Right renal pelvis (tissue), 4 donors: ENCODE measurements around the gene FASTKD1. TPM values are rescaled to one million over a fixed set of nuclear protein-coding genes. Genes with fewer than 3 reads are reported as not detected.
"Not testable (repeated sequence)": the region's sequence is repeated elsewhere in the genome, so short reads cannot be mapped to it uniquely, and the experiment has no call there.

ENCODE experiments used
- DNase-seq, 4 donors: peaks; one replicate each; pipeline ENCODE4 v3.0.0-alpha.2; 2013; ENCODE audit warnings: low read depth in 4 of 4, low spot score in 3 of 4, missing footprints in 1 of 4
- polyA plus RNA-seq, 4 donors: library from polyadenylated mRNA; unstranded; fragments of 120-200 nt; gene quantifications; one replicate each; pipeline ENCODE4 v1.2.1, GENCODE V29; 2013; ENCODE audit not compliant: insufficient read length in 4 of 4

FASTKD1 gene
- polyA plus RNA-seq, 4 donors = 29.3 to 41.5 (median 32.9) TPM

GRCh38 chr2:169572821-169573159 lies 875 bp downstream of the FASTKD1 start:
- DNase-seq = no peak

- no peak for DNase-seq
Observed at GRCh38 chr2:169572189-169572588, 1.5 kb downstream of the FASTKD1 start.

GRCh38 chr2:169571571-169571970 lies 2.1 kb downstream of the FASTKD1 start:
- DNase-seq = no peak

GRCh38 chr2:169570752-169571151 lies 2.9 kb downstream of the FASTKD1 start:
- not testable (repeated sequence) for DNase-seq

GRCh38 chr2:169569948-169570347 lies 3.7 kb downstream of the FASTKD1 start:
- no peak for DNase-seq

GRCh38 chr2:169565686-169566085 lies 8.0 kb downstream of the FASTKD1 start:
- DNase-seq = no peak

- DNase-seq = no peak
Observed at GRCh38 chr2:169562519-169562918, 11.1 kb downstream of the FASTKD1 start.

GRCh38 chr2:169562084-169562483 lies 11.6 kb downstream of the FASTKD1 start:
- DNase-seq = not testable (repeated sequence)

GRCh38 chr2:169561364-169561763 lies 12.3 kb downstream of the FASTKD1 start:
- DNase-seq = no peak

GRCh38 chr2:169546756-169547155 lies 26.9 kb downstream of the FASTKD1 start:
- no peak for DNase-seq

GRCh38 chr2:169542433-169542832 lies 31.2 kb downstream of the FASTKD1 start:
- no peak for DNase-seq

- no peak for DNase-seq
Observed at GRCh38 chr2:169540146-169540545, 33.5 kb downstream of the FASTKD1 start.

GRCh38 chr2:169539460-169539859 lies 34.2 kb downstream of the FASTKD1 start:
- DNase-seq = not testable (repeated sequence)

- DNase-seq = peak in 3 of 4 donors; percentile 12 to 26 (median 18)
Observed at GRCh38 chr2:169528271-169528701, 45.4 kb downstream of the FASTKD1 start.

- no peak for DNase-seq
Observed at GRCh38 chr2:169526451-169526850, 47.2 kb downstream of the FASTKD1 start.

- no peak for DNase-seq
Observed at GRCh38 chr2:169525434-169525833, 48.2 kb downstream of the FASTKD1 start.

GRCh38 chr2:169523681-169524080 lies 50.0 kb downstream of the FASTKD1 start:
- no peak for DNase-seq

- DNase-seq = no peak
Observed at GRCh38 chr2:169520896-169521295, 52.8 kb downstream of the FASTKD1 start.

GRCh38 chr2:169516488-169516995 lies 57.1 kb downstream of the FASTKD1 start:
- DNase-seq = not testable (repeated sequence)

GRCh38 chr2:169514758-169515157 lies 58.9 kb downstream of the FASTKD1 start:
- DNase-seq = not testable (repeated sequence)

GRCh38 chr2:169513926-169514325 lies 59.7 kb downstream of the FASTKD1 start:
- DNase-seq = no peak

GRCh38 chr2:169513094-169513493 lies 60.6 kb downstream of the FASTKD1 start:
- DNase-seq = no peak

- DNase-seq = no peak
Observed at GRCh38 chr2:169512525-169512924, 61.1 kb downstream of the FASTKD1 start.
